GM18870 (cell line): ENCODE results near the gene ACSF2.
"Not testable (repeated sequence)": the region's sequence is repeated elsewhere in the genome, so short reads cannot be mapped to it uniquely, and the experiment has no call there.

Experiments
- ATAC-seq: cut with Tn5 transposase; IDR thresholded peaks from one replicate; pipeline ENCODE4 v1.9.1; 2021; ENCODE audit warnings: moderate library complexity; ENCODE audit not compliant: unreplicated experiment

ACSF2 gene

GRCh38 chr17:50406578-50406977 lies 19.4 kb upstream of the ACSF2 start:
- ATAC-seq: no peak

- no peak for ATAC-seq
Measured at GRCh38 chr17:50407921-50408320, 18.1 kb upstream of the ACSF2 start.

GRCh38 chr17:50412188-50412732 lies 13.8 kb upstream of the ACSF2 start:
- ATAC-seq: no peak

- no peak for ATAC-seq
Measured at GRCh38 chr17:50414808-50415207, 11.2 kb upstream of the ACSF2 start.

- ATAC-seq: not testable (repeated sequence)
Measured at GRCh38 chr17:50419577-50419976, 6.4 kb upstream of the ACSF2 start.

- no peak for ATAC-seq
Measured at GRCh38 chr17:50420419-50421112, 5.5 kb upstream of the ACSF2 start.

GRCh38 chr17:50421308-50422051 lies 4.5 kb upstream of the ACSF2 start:
- no peak for ATAC-seq

- no peak for ATAC-seq
Measured at GRCh38 chr17:50422738-50423137, 3.3 kb upstream of the ACSF2 start.

- ATAC-seq: no peak
Measured at GRCh38 chr17:50423553-50424159, 2.4 kb upstream of the ACSF2 start.

- no peak for ATAC-seq
Measured at GRCh38 chr17:50424246-50424995, 1.6 kb upstream of the ACSF2 start.

- no peak for ATAC-seq
Measured at GRCh38 chr17:50424996-50425681, 879 bp upstream of the ACSF2 start.

GRCh38 chr17:50426472-50426782 lies 409 bp downstream of the ACSF2 start:
- no peak for ATAC-seq

- ATAC-seq: no peak
Measured at GRCh38 chr17:50426814-50427787, 1.1 kb downstream of the ACSF2 start.

- ATAC-seq: not testable (repeated sequence)
Measured at GRCh38 chr17:50428126-50428525, 2.1 kb downstream of the ACSF2 start.

- ATAC-seq: no peak
Measured at GRCh38 chr17:50428831-50429424, 2.9 kb downstream of the ACSF2 start.

GRCh38 chr17:50429793-50430192 lies 3.8 kb downstream of the ACSF2 start:
- no peak for ATAC-seq

GRCh38 chr17:50430821-50431618 lies 5.0 kb downstream of the ACSF2 start:
- ATAC-seq: no peak

- no peak for ATAC-seq
Measured at GRCh38 chr17:50432125-50432762, 6.2 kb downstream of the ACSF2 start.
